Measurements from ENCODE around the gene ANXA6. TPM values are rescaled to one million over a fixed set of nuclear protein-coding genes. Genes with fewer than 3 reads are reported as not detected.

The ANXA6 gene
- total and polyA plus RNA-seq, 10 of the 15 experiments (the other 5 are each of a cell fraction or from before 2014, with no cell fraction given), result 44.0 to 571 (median 465) TPM

- no peak for TF ChIP-seq REST (IDR thresholded peaks at IDR 0.05; ENCODE audit: low read depth, low read length)
- no peak for TF ChIP-seq HDAC6 (IDR thresholded peaks at IDR 0.05; ENCODE audit: unreplicated experiment)
- peak; percentile 92 for TF ChIP-seq IKZF1 (conservative IDR thresholded peaks at IDR 0.05)
- no peak for TF ChIP-seq SRF (IDR thresholded peaks at IDR 0.05; ENCODE audit: low read depth in 2 of 2, low read length in 2 of 2)
- no peak for TF ChIP-seq CREB1 (IDR thresholded peaks at IDR 0.05; ENCODE audit: low read depth)
- TF ChIP-seq POLR2AphosphoS5 (IDR thresholded peaks at IDR 0.05; ENCODE audit: low read length), result 0 out of 2 replicates have a peak, but pooled peaks have one; percentile 35
- TF ChIP-seq, protein P1, sequence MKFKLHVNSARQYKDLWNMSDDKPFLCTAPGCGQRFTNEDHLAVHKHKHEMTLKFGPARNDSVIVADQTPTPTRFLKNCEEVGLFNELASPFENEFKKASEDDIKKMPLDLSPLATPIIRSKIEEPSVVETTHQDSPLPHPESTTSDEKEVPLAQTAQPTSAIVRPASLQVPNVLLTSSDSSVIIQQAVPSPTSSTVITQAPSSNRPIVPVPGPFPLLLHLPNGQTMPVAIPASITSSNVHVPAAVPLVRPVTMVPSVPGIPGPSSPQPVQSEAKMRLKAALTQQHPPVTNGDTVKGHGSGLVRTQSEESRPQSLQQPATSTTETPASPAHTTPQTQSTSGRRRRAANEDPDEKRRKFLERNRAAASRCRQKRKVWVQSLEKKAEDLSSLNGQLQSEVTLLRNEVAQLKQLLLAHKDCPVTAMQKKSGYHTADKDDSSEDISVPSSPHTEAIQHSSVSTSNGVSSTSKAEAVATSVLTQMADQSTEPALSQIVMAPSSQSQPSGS (IDR thresholded peaks at IDR 0.05; ENCODE audit: low read length), result no peak
- 0 out of 2 replicates have a peak, but pooled peaks have one; percentile 15 for TF ChIP-seq TCF12 (IDR thresholded peaks at IDR 0.05; ENCODE audit: low read depth, low read length)
- no peak for TF ChIP-seq YBX1 (IDR thresholded peaks at IDR 0.05)
- no peak for TF ChIP-seq BCLAF1 (IDR thresholded peaks at IDR 0.05)
- no peak for TF ChIP-seq CHD4 (IDR thresholded peaks at IDR 0.05)
- no peak for TF ChIP-seq SIX5 (IDR thresholded peaks at IDR 0.05; ENCODE audit: low read depth, low read length, severe bottlenecking)
- no peak for TF ChIP-seq SUPT20H (IDR thresholded peaks at IDR 0.05; ENCODE audit: borderline replicate concordance, control insufficient read depth, low read depth, low read length)
- no peak for TF ChIP-seq SP1 (IDR thresholded peaks at IDR 0.05; ENCODE audit: low read depth, low read length)
- no peak for TF ChIP-seq WRNIP1 (IDR thresholded peaks at IDR 0.05; ENCODE audit: borderline replicate concordance, low read depth, low read length)
- peak; percentile 92 to 94 for TF ChIP-seq IKZF2 (IDR thresholded peaks at IDR 0.05)
- TF ChIP-seq EP300 (IDR thresholded peaks at IDR 0.05; ENCODE audit: borderline replicate concordance in 1 of 2, control insufficient read depth in 1 of 2, low read depth in 2 of 2, low read length in 2 of 2), result peak; percentile 58 to 68; a peak in 3 of 4 replicates
- no peak for TF ChIP-seq TCF7 (IDR thresholded peaks at IDR 0.05; ENCODE audit: borderline replicate concordance)
- TF ChIP-seq SREBF2 (IDR thresholded peaks at IDR 0.05; ENCODE audit: low read length), result no peak
- no peak for TF ChIP-seq RUNX3 (IDR thresholded peaks at IDR 0.05; ENCODE audit: low read length)
- no peak for TF ChIP-seq E2F4 (IDR thresholded peaks at IDR 0.05; ENCODE audit: low read depth, low read length)
- peak; percentile 76 for TF ChIP-seq PKNOX1 (IDR thresholded peaks at IDR 0.05)
- TF ChIP-seq TARDBP (IDR thresholded peaks at IDR 0.05; ENCODE audit: borderline replicate concordance), result peak; percentile 77; the same call in 1 of the 2 replicates
Measured at GRCh38 chr5:151151793-151152192, 5.8 kb downstream of the ANXA6 start (continued).
